ENCODE data around the gene EPHA6. TPM values are rescaled to one million over a fixed set of nuclear protein-coding genes. Genes with fewer than 3 reads are reported as not detected.
"Not testable (repeated sequence)": the region's sequence is repeated elsewhere in the genome, so short reads cannot be mapped to it uniquely, and the experiment has no call there.

The EPHA6 gene
- total and polyA plus RNA-seq, 7 donors, result 0.58 to 53.5 (median 45.4) TPM; not detected in 2

GRCh38 chr3:97009427-97010019, 195.1 kb downstream of the EPHA6 start:
- Histone ChIP-seq H3K36me3 (no peaks in the 10 kb centered on the region), H3K4me3 (no peak overlapping the region), H3K9me3 (no peaks in the 10 kb centered on the region), H3K27ac (no peak overlapping the region), H3K27me3 (no peaks in the 10 kb centered on the region), H3K4me1 (peaks cover 0 to 13% (median 5%) of the 10 kb centered on the region in 4 donors)
- 74 to 80% methylated on average over 7 of the region's 7 CpGs for WGBS, 2 donors
- intact Hi-C loops (cut with DNase I), result no loop called here
- TF ChIP-seq POLR2AphosphoS5 (IDR thresholded peaks at IDR 0.05) (no peak), POLR2A (IDR thresholded peaks at IDR 0.05) (no peak), EP300 (IDR thresholded peaks at IDR 0.05) (no peak)
- TF ChIP-seq, protein P1, sequence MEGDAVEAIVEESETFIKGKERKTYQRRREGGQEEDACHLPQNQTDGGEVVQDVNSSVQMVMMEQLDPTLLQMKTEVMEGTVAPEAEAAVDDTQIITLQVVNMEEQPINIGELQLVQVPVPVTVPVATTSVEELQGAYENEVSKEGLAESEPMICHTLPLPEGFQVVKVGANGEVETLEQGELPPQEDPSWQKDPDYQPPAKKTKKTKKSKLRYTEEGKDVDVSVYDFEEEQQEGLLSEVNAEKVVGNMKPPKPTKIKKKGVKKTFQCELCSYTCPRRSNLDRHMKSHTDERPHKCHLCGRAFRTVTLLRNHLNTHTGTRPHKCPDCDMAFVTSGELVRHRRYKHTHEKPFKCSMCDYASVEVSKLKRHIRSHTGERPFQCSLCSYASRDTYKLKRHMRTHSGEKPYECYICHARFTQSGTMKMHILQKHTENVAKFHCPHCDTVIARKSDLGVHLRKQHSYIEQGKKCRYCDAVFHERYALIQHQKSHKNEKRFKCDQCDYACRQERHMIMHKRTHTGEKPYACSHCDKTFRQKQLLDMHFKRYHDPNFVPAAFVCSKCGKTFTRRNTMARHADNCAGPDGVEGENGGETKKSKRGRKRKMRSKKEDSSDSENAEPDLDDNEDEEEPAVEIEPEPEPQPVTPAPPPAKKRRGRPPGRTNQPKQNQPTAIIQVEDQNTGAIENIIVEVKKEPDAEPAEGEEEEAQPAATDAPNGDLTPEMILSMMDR (IDR thresholded peaks at IDR 0.05), result no peak
- DNase-seq, result no peak

- TF ChIP-seq, protein P1 (IDR thresholded peaks at IDR 0.05), result no peak
- no peak for TF ChIP-seq EP300 (IDR thresholded peaks at IDR 0.05)
- no peak for TF ChIP-seq POLR2A (IDR thresholded peaks at IDR 0.05)
- no peak for TF ChIP-seq POLR2AphosphoS5 (IDR thresholded peaks at IDR 0.05)
- 86 to 88% methylated on average over 2 of the region's 2 CpGs for WGBS, 2 donors
- intact Hi-C loops (cut with DNase I), result no loop called here
These were observed 196.7 kb downstream of the EPHA6 start for GRCh38 chr3:97010881-97011657.

DNA sequence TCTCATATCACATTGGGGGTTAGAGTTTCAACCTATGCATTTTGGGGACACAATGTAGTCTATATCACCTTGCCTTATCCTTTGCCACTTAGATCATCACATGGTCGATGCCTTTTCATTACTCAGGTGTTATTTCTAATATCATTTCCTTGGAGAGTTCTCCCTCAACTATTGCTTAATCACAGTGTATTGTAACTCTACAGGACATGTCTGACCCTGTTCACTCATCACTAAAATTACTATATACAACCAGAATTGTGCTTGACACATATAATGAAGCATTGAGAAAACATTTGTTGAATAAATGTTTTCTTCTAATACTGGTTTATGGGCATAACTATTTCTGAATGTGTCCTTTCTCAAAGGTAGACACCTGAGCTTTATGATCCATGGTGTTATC, 207.4 kb downstream of the EPHA6 start:
- Histone ChIP-seq H3K27ac (no peak overlapping the region), H3K4me3 (no peak overlapping the region), H3K36me3 (no peaks in the 10 kb centered on the region), H3K27me3 (no peaks in the 10 kb centered on the region), H3K4me1 (no peaks in the 10 kb centered on the region), H3K9me3 (no peaks in the 10 kb centered on the region)
- intact Hi-C loops (cut with DNase I), result no loop called here
- TF ChIP-seq POLR2A (IDR thresholded peaks at IDR 0.05), result no peak
- WGBS, 2 donors, result 63 to 79% methylated on average over 1 of the region's 1 CpG
- no peak for DNase-seq

More at GRCh38 chr3:97010881-97011657, 196.7 kb downstream of the EPHA6 start:
- peak overlapping the region in 2 of 4 donors; percentile 5 to 18 for H3K27ac ChIP-seq
- DNase-seq, result no peak
- no peaks in the 10 kb centered on the region for H3K9me3 ChIP-seq
- H3K4me3 ChIP-seq, result no peak overlapping the region
- no peaks in the 10 kb centered on the region for H3K27me3 ChIP-seq
- H3K4me1 ChIP-seq, result peaks cover 0 to 13% (median 5%) of the 10 kb centered on the region in 4 donors
- H3K36me3 ChIP-seq, result no peaks in the 10 kb centered on the region

GRCh38 chr3:97025612-97026011, 211.2 kb downstream of the EPHA6 start:
- 89 to 92% methylated on average over 8 of the region's 8 CpGs for WGBS, 2 donors
- DNase-seq; H3K27ac ChIP-seq; H3K9me3 ChIP-seq; H3K36me3 ChIP-seq; H3K27me3 ChIP-seq; H3K4me3 ChIP-seq; intact Hi-C loops (cut with DNase I); H3K4me1 ChIP-seq: not testable (repeated sequence)

GRCh38 chr3:97029972-97030371, 215.6 kb downstream of the EPHA6 start:
- no peak overlapping the region for H3K27ac ChIP-seq
- TF ChIP-seq EP300 (IDR thresholded peaks at IDR 0.05) (no peak), POLR2AphosphoS5 (IDR thresholded peaks at IDR 0.05) (no peak), POLR2A (IDR thresholded peaks at IDR 0.05) (no peak)
- TF ChIP-seq, protein P1 (IDR thresholded peaks at IDR 0.05), result no peak
- H3K36me3 ChIP-seq, result no peaks in the 10 kb centered on the region
- no peaks in the 10 kb centered on the region for H3K27me3 ChIP-seq
- DNase-seq, result no peak
- no peak overlapping the region for H3K4me3 ChIP-seq
- WGBS, 2 donors, result 93 to 95% methylated on average over 1 of the region's 1 CpG
- peaks cover 0 to 6% (median 0%) of the 10 kb centered on the region in 4 donors for H3K4me1 ChIP-seq
- H3K9me3 ChIP-seq, result no peaks in the 10 kb centered on the region
- intact Hi-C loops (cut with DNase I), result no loop called here
